ENCODE results near the gene BIRC3.
"Not testable (repeated sequence)": the region's sequence is repeated elsewhere in the genome, so short reads cannot be mapped to it uniquely, and the experiment has no call there.

BIRC3 gene

DNA sequence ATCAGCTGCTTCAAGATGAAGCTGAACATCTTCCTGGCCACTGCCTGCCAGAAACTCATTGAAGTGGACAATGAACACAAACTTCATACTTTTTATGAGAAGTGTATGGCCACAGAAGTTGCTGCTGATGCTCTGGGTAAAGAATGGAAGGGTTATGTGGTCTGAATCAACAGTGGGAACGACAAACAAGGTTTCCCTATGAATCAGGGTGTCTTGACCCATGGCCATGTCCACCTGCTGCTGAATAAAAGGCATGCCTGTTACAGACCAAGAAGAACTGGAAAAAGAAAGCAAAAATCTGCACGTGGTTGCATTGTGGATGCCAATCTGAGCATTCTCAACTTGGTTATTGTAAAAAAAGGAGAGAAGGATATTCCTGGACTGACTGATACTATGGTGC, 22.2 kb upstream of the BIRC3 start:
- DNase-seq (ENCODE audit: low read depth): no peak

GRCh38 chr11:102296757-102297156, 20.5 kb upstream of the BIRC3 start:
- DNase-seq (ENCODE audit: low read depth): not testable (repeated sequence)

GRCh38 chr11:102300837-102301236, 16.4 kb upstream of the BIRC3 start:
- DNase-seq (ENCODE audit: low read depth): not testable (repeated sequence)

DNA sequence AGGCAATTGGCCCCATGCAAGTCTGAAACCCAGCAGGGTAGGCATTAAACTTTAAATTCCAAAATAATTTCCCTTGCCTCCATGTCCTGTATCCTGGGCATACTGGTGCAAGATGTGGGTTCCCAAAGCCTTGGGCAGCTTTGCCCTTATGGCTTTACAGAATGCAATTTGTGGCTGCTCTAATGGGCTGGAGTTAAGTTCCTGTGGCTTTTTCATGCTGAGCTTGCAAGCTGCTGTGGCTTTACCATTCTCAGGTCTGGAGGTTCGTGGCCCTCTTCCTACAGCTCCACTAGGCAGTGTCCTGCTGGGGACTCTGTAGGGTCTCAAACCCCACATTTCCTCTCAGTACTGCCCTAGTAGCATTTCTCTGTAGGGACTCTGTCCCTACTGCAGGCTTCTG, 15.0 kb upstream of the BIRC3 start:
- no peak for DNase-seq (ENCODE audit: low read depth)

GRCh38 chr11:102304686-102305085, 12.6 kb upstream of the BIRC3 start:
- DNase-seq (ENCODE audit: low read depth): no peak

DNA sequence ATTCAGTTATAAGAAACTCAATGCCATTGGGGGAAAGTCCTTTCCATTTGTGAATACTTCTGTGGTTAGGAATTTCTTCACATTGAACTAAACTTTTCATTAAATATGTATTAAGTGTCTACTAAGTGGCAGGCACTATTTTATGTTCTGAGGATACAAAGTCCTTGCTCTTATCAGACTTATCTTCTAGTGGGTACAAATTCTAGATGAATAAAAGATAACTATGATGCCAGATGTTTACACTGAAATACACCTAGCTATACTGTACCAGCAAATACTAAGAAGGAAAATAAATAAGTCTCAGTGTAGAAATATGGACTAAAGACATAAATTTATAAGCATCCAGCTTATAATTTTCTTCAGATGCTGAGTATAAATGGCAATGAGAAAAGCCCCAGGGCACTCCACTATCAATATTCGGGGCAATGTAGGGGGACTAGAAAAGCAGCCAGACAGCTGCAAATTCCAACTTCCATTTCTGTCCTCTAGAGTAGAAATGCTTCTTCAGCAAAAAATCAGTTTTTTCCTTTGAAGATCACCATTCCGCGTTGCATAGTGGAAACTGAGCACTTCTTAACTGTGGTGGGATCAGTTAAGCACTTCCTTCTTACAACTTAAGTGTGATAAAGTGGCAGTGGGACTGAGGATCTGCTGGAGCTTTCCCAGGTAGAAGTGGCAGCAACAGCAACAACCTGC, 11.8 kb upstream of the BIRC3 start:
- DNase-seq (ENCODE audit: low read depth): no peak

GRCh38 chr11:102306048-102306597, 11.2 kb upstream of the BIRC3 start:
- DNase-seq (ENCODE audit: low read depth): no peak

GRCh38 chr11:102306817-102307726, 10.2 kb upstream of the BIRC3 start:
- no peak for DNase-seq (ENCODE audit: low read depth)

GRCh38 chr11:102307727-102308038, 9.6 kb upstream of the BIRC3 start:
- no peak for DNase-seq (ENCODE audit: low read depth)

GRCh38 chr11:102309621-102310541, 7.4 kb upstream of the BIRC3 start:
- DNase-seq (ENCODE audit: low read depth): no peak

DNA sequence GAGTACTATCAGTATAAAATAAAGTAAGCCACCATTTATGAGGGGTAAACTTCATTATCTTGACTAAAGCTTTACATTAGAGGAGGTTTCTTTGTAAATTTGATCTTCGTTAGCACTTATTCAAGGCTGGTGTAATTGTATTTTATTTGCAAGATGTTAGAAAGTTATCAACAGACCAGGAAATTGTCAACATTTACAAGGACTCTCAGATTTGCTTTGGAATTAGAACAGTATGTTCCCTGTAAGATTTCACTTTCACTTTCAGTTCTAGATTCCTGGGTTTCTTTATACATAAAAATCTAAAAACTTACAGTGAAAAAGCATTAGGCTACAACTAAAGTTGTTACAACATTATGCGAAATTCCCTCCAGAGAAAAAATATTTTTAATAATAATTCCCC, 4.6 kb upstream of the BIRC3 start:
- DNase-seq (ENCODE audit: low read depth): no peak

DNA sequence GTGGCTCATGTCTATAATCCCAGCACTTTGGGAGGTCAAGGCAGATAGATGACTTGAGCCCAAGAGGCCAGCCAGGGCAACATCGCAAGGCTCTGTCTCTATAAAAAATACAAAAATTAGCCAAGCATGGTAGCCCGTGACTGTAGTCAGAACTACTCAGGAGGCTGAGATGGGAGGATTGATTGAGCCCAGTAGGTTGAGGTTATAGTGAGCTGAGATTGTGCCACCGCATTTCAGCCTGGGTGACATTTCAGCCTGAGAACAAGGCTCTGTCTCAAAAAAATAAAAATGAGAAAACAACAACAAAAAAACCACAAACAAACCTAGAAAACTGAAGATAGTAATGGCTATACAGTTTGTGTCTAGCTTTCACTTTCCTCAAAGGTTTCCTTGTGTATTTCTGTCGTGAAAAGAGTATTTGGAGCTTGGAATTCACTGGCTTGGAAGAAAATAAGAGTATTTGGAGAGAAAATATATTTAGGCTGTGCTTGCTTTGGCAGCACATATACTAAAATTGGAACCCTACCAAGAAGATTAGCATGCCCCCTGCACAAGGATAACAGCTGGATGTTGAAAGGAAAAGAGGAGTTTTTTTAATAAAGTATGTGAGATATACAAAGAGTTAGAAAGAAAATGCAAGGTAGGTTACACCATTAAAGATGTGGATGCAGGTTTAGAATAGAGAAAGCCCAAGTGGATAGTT, 3.9 kb upstream of the BIRC3 start:
- no peak for DNase-seq (ENCODE audit: low read depth)

- no peak for DNase-seq (ENCODE audit: low read depth)
Measured at GRCh38 chr11:102314784-102315183, 2.5 kb upstream of the BIRC3 start.

GRCh38 chr11:102316346-102316904, 859 bp upstream of the BIRC3 start:
- no peak for DNase-seq (ENCODE audit: low read depth)

GRCh38 chr11:102317768-102318103, 452 bp downstream of the BIRC3 start:
- no peak for DNase-seq (ENCODE audit: low read depth)

DNA sequence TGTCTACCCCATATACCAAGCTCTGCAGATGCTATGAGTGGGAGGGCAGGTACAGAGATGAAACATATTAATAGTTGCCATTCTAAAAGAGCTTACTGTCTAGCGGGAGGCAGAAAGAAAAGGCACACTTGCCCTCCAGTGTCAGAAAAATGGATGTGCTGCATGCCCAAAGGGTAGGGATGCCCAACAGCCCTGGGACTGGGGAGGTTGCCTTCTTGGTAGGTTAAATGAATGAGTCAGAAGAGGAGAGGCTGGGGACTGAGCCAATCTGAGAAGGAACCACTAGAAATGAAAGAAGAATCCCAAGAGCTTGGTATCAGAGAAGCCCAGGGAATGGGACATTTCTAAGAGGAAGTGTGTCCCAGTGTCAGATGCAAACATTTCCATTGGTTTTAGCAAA, 1.2 kb downstream of the BIRC3 start:
- peak; percentile 17 for DNase-seq (ENCODE audit: low read depth)

- no peak for DNase-seq (ENCODE audit: low read depth)
Measured at GRCh38 chr11:102319544-102319943, 2.3 kb downstream of the BIRC3 start.

- DNase-seq (ENCODE audit: low read depth): no peak
Measured at GRCh38 chr11:102320188-102320587, 2.9 kb downstream of the BIRC3 start.

DNA sequence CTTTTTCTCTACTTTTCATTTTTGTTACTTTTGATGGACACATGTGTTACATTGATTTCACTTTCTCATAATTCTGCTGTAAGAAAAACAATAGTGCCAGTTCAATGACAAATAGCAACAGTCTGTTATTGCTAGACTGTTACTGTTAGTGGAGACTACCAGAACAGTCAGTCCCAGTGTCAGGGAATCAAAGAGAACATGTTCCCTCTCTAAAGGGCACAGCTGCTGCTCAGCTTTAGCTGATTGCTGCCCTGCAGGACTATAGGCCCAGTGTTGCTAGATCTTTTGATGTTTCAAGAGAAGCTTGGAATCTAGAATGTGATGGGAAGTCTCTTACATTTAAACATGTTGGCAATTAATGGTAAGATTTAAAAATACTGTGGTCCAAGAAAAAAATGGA, 3.4 kb downstream of the BIRC3 start:
- DNase-seq (ENCODE audit: low read depth): no peak

GRCh38 chr11:102322560-102322959, 5.3 kb downstream of the BIRC3 start:
- no peak for DNase-seq (ENCODE audit: low read depth)

- no peak for DNase-seq (ENCODE audit: low read depth)
Measured at GRCh38 chr11:102323542-102324251, 6.4 kb downstream of the BIRC3 start.

Measured in stimulated activated CD8-positive, alpha-beta memory T cell treated with anti-CD3 and anti-CD28 coated beads, Interleukin-15, amount 100 ng/mL, for 1 hour (primary cell).